ENCODE data around the gene CERS3.

DNA sequence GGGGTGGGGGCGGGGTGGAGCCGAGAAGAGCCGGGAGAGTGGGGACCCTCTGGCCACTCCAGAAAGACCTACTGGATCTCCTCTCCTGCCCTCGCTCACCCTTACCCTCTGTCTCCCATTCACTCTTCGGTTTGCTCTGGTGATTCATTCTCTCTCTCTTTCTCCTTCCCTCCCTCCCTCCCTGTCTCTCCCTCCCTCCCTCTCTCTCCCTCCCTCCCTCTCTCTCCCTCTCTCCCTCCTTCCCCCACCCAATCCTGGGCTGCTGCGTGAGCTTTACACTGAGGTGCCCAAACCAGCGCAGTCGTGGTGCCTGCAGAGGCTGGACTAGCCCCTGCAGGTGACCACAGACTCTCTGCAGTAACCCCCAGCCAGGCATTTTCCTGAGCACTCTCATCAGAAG is 154.8 kb downstream of the CERS3 start:
- TF ChIP-seq, protein P1, sequence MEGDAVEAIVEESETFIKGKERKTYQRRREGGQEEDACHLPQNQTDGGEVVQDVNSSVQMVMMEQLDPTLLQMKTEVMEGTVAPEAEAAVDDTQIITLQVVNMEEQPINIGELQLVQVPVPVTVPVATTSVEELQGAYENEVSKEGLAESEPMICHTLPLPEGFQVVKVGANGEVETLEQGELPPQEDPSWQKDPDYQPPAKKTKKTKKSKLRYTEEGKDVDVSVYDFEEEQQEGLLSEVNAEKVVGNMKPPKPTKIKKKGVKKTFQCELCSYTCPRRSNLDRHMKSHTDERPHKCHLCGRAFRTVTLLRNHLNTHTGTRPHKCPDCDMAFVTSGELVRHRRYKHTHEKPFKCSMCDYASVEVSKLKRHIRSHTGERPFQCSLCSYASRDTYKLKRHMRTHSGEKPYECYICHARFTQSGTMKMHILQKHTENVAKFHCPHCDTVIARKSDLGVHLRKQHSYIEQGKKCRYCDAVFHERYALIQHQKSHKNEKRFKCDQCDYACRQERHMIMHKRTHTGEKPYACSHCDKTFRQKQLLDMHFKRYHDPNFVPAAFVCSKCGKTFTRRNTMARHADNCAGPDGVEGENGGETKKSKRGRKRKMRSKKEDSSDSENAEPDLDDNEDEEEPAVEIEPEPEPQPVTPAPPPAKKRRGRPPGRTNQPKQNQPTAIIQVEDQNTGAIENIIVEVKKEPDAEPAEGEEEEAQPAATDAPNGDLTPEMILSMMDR (IDR thresholded peaks at IDR 0.05): no peak
- TF ChIP-seq POLR2A (IDR thresholded peaks at IDR 0.05): no peak
